HepG2 (cell line): ENCODE results near the gene PTPRO. TPM values are rescaled to one million over a fixed set of nuclear protein-coding genes. Genes with fewer than 3 reads are reported as not detected.

Experiments used
- ATAC-seq: fragments of 200-7000 bp; cut with Tn5 transposase; 3 replicates; pipeline ENCODE4 v1.9.1; 2020; ENCODE audit warnings: mild to moderate bottlenecking, moderate library complexity
- BruUV-seq: library from RNA; stranded (reverse); fragments of 400-500 nt; replicated peaks from 2 replicates; lab custom pipeline; 2021; lab: Mats Ljungman, UMichigan
- CTCF ChIA-PET: fragments of 300-600 bp; formaldehyde crosslinking; extraction: SDS; loops from one replicate; lab custom pipeline; 2021; ENCODE audit warnings: low total read pairs, inconsistent platforms, low intra/inter-chr PET ratio; lab: Yijun Ruan, JAX
- POLR2A ChIA-PET: fragments of 350-600 bp; sonication (Branson Sonifier 250); formaldehyde crosslinking; loops from one replicate; lab custom pipeline; 2020; ENCODE audit warnings: antibody characterized with exemption, inconsistent platforms; lab: Yijun Ruan, JAX
- DNase-seq: peaks from one replicate; pipeline ENCODE4 v3.0.0-alpha.2; 2015; ENCODE audit warnings: low spot score
- FAIRE-seq: peaks from 3 replicates; lab custom pipeline; 2011; peaks lifted over from hg19 to GRCh38; lab: Jason Lieb, UNC
- H2AFZ ChIP-seq: one replicate; pipeline ENCODE4 v1.6.1; 2011; ENCODE audit warnings: low read length, inconsistent platforms
- H3K27ac ChIP-seq: fragments of 300-600 bp; 3 replicates; pipeline ENCODE4 v1.8.0; 2011; ENCODE audit warnings: mixed run types, mild to moderate bottlenecking, mixed read lengths, low read length, inconsistent platforms; ENCODE audit not compliant: insufficient read depth; ENCODE audit errors: extremely low read length
- H3K27me3 ChIP-seq, 2 experiments: fragments of 200-600 bp in 1 of 2; 2 replicates in 1 of 2; 3 replicates in 1 of 2; pipeline versions ENCODE4 v1.6.0 to v1.8.0; 2011; ENCODE audit warnings: low read length in 2 of 2, mild to moderate bottlenecking in 2 of 2, moderate library complexity in 2 of 2, inconsistent platforms in 1 of 2; ENCODE audit not compliant: insufficient read depth in 2 of 2, control insufficient read depth in 1 of 2
- H3K36me3 ChIP-seq, 2 experiments: fragments of 200-600 bp in 1 of 2; replicated peaks in 1 of 2; 2 replicates in 1 of 2; 3 replicates in 1 of 2; pipeline versions ENCODE4 v1.5.1 to v1.8.0; 2011; ENCODE audit warnings: low read length in 2 of 2, inconsistent platforms in 1 of 2; ENCODE audit not compliant: insufficient read depth in 2 of 2, control insufficient read depth in 1 of 2
- H3K4me1 ChIP-seq: 2 replicates; pipeline ENCODE4 v1.5.1; 2012; ENCODE audit warnings: low read length, inconsistent platforms; ENCODE audit not compliant: insufficient read depth
- H3K4me2 ChIP-seq: 2 replicates; pipeline ENCODE4 v1.6.0; 2011; ENCODE audit warnings: low read depth, low read length, inconsistent platforms
- H3K4me3 ChIP-seq, 3 experiments: fragments of 200-600 bp in 1 of 3; sonication (generic), shearing (Covaris generic) in 1 of 3; replicated peaks in 1 of 3; 2 replicates each; pipeline ENCODE4 v1.5.1; 2011 to 2016; ENCODE audit warnings: low read length in 3 of 3, inconsistent platforms in 2 of 3, low read depth in 2 of 3, mild to moderate bottlenecking in 2 of 3, control low read depth in 1 of 3, mixed read lengths in 1 of 3; ENCODE audit not compliant: insufficient read depth in 1 of 3
- H3K79me2 ChIP-seq: one replicate; pipeline ENCODE4 v1.6.1; 2011; ENCODE audit warnings: low read length, inconsistent platforms; ENCODE audit not compliant: insufficient read depth
- H3K9ac ChIP-seq: 2 replicates; pipeline ENCODE4 v1.6.0; 2011; ENCODE audit warnings: mild to moderate bottlenecking, low read depth, low read length, inconsistent platforms; ENCODE audit not compliant: insufficient read depth
- H3K9me3 ChIP-seq: 2 replicates; pipeline ENCODE4 v1.5.1; 2012; ENCODE audit warnings: mild to moderate bottlenecking, low read length
- H4K20me1 ChIP-seq: 2 replicates; pipeline ENCODE4 v1.6.0; 2011; ENCODE audit warnings: inconsistent platforms, mild to moderate bottlenecking, low read length, moderate library complexity; ENCODE audit not compliant: insufficient read depth
- ATF5 ChIP-seq: sonication (generic); formaldehyde crosslinking; IDR thresholded peaks from 2 replicates; pipeline ENCODE4 v1.4.0; 2020; ENCODE audit warnings: mild to moderate bottlenecking, low read depth, missing genetic modification reagents
- CTCF ChIP-seq: sonication (generic); formaldehyde crosslinking; IDR thresholded peaks from 2 replicates; pipeline ENCODE4 v1.5.0; 2020; ENCODE audit warnings: mild to moderate bottlenecking, missing genetic modification reagents, moderate library complexity
- MAFK ChIP-seq, 2 experiments: IDR thresholded peaks in 1 of 2; conservative IDR thresholded peaks in 1 of 2; 2 replicates each; pipeline ENCODE4 v1.6.1; 2011; ENCODE audit warnings: improper control_type of control experiment in 2 of 2, low read length in 2 of 2
- SMC3 ChIP-seq: IDR thresholded peaks from 2 replicates; pipeline ENCODE4 v1.6.1; 2011; ENCODE audit warnings: low read length, improper control_type of control experiment
- STAG1 ChIP-seq: sonication (generic); formaldehyde crosslinking; IDR thresholded peaks from 2 replicates; pipeline ENCODE4 v1.4.0; 2020; ENCODE audit warnings: missing genetic modification reagents
- TFAP4 ChIP-seq: sonication (generic); IDR thresholded peaks from 2 replicates; pipeline ENCODE4 v1.6.1; 2016; ENCODE audit warnings: low read depth, borderline replicate concordance
- YY1 ChIP-seq: IDR thresholded peaks from 2 replicates; pipeline ENCODE4 v1.6.1; 2011; ENCODE audit warnings: low read length, low read depth, moderate library complexity, mild to moderate bottlenecking; ENCODE audit not compliant: insufficient read depth, insufficient replicate concordance
- WGBS: methylation state at CpG from one replicate; pipeline ENCODE4 v1.1.6; 2017; ENCODE audit warnings: low lambda C conversion rate; 5-methylcytosine and 5-hydroxymethylcytosine counted together
- in situ Hi-C: cut with HindIII; loops from 2 replicates; pipeline ENCODE4 v1.10.0; 2017; ENCODE audit warnings: low pct_unique_long_range_greater_than_20kb; ENCODE audit not compliant: extremely low pct_ligation_motif_present
- intact Hi-C: fragments of 100-400 bp; cut with micrococcal nuclease; formaldehyde crosslinking; loops from one replicate; pipeline ENCODE4 v1.10.0; 2022; ENCODE audit not compliant: unreplicated experiment
- polyA plus RNA-seq, 8 experiments: library from polyadenylated mRNA; depleted of rRNA in 3 of 8; stranded (reverse) in 7 of 8; unstranded in 1 of 8; fragments of >200 nt; fragmentation: Illumina TruSeq in 4 of 8; extraction: Trizol in 4 of 8; gene quantifications; 2 replicates each; pipeline versions ENCODE4 v1.2.1 to v1.2.3, GENCODE V29; 2011 to 2016; ENCODE audit warnings: low read depth in 4 of 8, missing spikeins in 1 of 8, mixed read lengths in 1 of 8; ENCODE audit not compliant: insufficient read depth in 1 of 8
- total RNA-seq, 5 experiments: library from RNA; depleted of rRNA; stranded (reverse); fragments of >200 nt; fragmentation: Illumina TruSeq; extraction: Trizol; gene quantifications; 2 replicates each; pipeline ENCODE4 v1.2.3, GENCODE V29; 2016; ENCODE audit warnings: low read depth in 1 of 5

Gene PTPRO
- total and polyA plus RNA-seq, 2 of the 13 experiments (the other 11 are each of a cell fraction or from before 2014, with no cell fraction given) = 0.04 TPM; not detected in 1

GRCh38 chr12:15276088-15276698, 46.1 kb upstream of the PTPRO start:
- no TSS peak for BruUV-seq
- no peaks in the 10 kb centered on the region for H3K79me2 ChIP-seq
- H3K9ac ChIP-seq = no peak overlapping the region
- no peaks in the 10 kb centered on the region for H3K9me3 ChIP-seq
- TF ChIP-seq YY1 = peak; percentile 23
- peak in 1 of 2 experiments; percentile 35; a peak in 1 of 4 replicates for TF ChIP-seq MAFK (conservative IDR thresholded peaks at IDR 0.05 in 1 of 2, IDR thresholded peaks at IDR 0.05 in 1 of 2; ENCODE audit: low read length in 2 of 2)
- TF ChIP-seq SMC3 = peak; percentile 73
- no peak for TF ChIP-seq ATF5 (CRISPR knock-in tag)
- TF ChIP-seq CTCF (CRISPR knock-in tag) = peak; percentile 78
- no peak for TF ChIP-seq TFAP4
- TF ChIP-seq STAG1 (CRISPR knock-in tag) = peak; percentile 56
- WGBS = 23% methylated on average over 8 of the region's 8 CpGs
- no peak overlapping the region for H3K27ac ChIP-seq
- ATAC-seq (peak; percentile 79), DNase-seq (peak; percentile 11), FAIRE-seq (peak; percentile 70)
- H3K27me3 ChIP-seq = no peaks in the 10 kb centered on the region; a peak in 1 of 5 replicates
- H3K4me3 ChIP-seq = no peak overlapping the region
- no peaks in the 10 kb centered on the region for H4K20me1 ChIP-seq
- H3K36me3 ChIP-seq = no peaks in the 10 kb centered on the region
- no peak overlapping the region for H3K4me2 ChIP-seq
- ChIA-PET POLR2A (no interaction called here), CTCF (interaction anchor here (0.6 to 2.1 kb wide), 5 partner anchors 10 to 580 kb away, joined by 3 to 27 read pairs (median 4); no protein-coding TSS in a partner anchor)
- intact Hi-C loops (loop anchor here (1.0 to 2.0 kb wide), 4 partner anchors 246 to 581 kb away; no protein-coding TSS in a partner anchor), in situ Hi-C loops (loop anchor here (5.0 to 10.0 kb wide), 2 partner anchors 246 to 579 kb away; no protein-coding TSS in a partner anchor)
- H2AFZ ChIP-seq = no peak overlapping the region
- H3K4me1 ChIP-seq = no peaks in the 10 kb centered on the region
